Keratinocyte (primary cell): Measurements from ENCODE around the gene PHRF1.

Source experiments
- CTCF ChIP-seq, 3 experiments: IDR thresholded peaks in 1 of 3; conservative IDR thresholded peaks in 1 of 3; optimal IDR thresholded peaks in 1 of 3; 2 replicates in 2 of 3; 3 replicates in 1 of 3; pipeline versions ENCODE3 to v1.5.1; 2011; ENCODE audit warnings: low read length in 3 of 3, mild to moderate bottlenecking in 3 of 3, moderate library complexity in 2 of 3, control low read depth in 1 of 3, inconsistent platforms in 1 of 3; ENCODE audit not compliant: insufficient read depth in 2 of 3; ENCODE audit errors: extremely low read depth in 1 of 3
- EZH2 ChIP-seq: IDR thresholded peaks from one replicate; pipeline ENCODE4 v1.6.1; 2012; ENCODE audit warnings: inconsistent platforms, mild to moderate bottlenecking, low read length, moderate library complexity

GRCh38 chr11:655036-655726 lies 78.9 kb downstream of the PHRF1 start:
- TF ChIP-seq CTCF (optimal IDR thresholded peaks at IDR 0.05 in 1 of 3, IDR thresholded peaks at IDR 0.05 in 1 of 3, conservative IDR thresholded peaks at IDR 0.05 in 1 of 3; ENCODE audit: extremely low read depth in 1 of 3, insufficient read depth in 2 of 3, low read length in 3 of 3) (no peak), EZH2 (no peak)
